ENCODE results near the gene KCNH6.

KCNH6 gene

DNA sequence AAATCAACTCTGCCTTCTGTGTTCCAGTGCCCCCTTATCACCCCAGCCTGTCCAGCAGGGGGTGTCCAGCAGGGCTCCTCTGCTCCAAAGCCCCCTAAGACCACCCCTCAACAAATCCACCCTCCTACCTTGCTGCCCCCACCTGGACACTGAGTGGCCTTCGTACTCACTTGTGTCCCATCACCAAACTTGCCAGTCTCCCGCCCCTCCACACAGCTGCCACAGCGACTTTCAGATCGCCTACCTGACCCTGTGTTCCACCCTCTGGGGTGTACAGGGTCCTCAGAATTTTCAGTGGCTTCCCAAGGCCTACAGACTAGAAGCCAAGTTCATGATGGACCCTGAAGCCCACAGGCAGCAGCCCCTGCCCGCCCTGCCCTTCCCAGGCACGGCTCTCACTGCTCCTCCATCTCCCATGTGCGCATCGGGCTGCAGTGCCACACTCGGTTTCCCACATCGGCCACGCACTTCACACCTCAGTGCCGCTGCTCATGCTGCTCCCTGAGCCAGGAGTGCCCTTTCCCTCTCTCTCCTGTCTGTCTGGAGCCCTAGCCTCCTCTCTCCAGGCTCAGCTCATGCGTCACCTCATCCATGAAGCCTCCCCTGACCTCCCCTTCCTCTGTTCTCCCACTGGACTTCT is 11.8 kb downstream of the KCNH6 start:
- DNase-seq (ENCODE audit: low spot score) = no peak

- DNase-seq (ENCODE audit: low spot score) = no peak
Measured at GRCh38 chr17:63535640-63536039, 12.5 kb downstream of the KCNH6 start.

DNA sequence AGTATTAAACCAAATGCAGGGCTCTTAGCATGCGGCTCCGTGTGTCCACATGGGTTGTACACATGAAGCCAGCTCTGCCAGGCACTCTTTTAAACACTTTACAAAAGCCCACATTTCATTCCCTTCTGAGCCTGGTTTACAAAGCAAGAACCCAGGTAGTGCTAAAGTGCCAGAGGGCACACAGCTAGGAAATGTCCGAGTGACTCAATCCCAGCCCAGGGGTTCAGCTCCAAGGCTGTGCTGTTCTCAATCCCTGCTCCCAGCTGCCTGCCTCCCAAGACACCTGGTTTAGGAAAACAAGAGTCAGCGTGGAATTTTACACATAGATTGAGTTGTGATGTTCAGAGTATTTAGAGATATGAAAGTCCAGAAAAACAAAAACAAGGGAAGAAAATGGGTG is 13.8 kb downstream of the KCNH6 start:
- DNase-seq (ENCODE audit: low spot score) = no peak

DNA sequence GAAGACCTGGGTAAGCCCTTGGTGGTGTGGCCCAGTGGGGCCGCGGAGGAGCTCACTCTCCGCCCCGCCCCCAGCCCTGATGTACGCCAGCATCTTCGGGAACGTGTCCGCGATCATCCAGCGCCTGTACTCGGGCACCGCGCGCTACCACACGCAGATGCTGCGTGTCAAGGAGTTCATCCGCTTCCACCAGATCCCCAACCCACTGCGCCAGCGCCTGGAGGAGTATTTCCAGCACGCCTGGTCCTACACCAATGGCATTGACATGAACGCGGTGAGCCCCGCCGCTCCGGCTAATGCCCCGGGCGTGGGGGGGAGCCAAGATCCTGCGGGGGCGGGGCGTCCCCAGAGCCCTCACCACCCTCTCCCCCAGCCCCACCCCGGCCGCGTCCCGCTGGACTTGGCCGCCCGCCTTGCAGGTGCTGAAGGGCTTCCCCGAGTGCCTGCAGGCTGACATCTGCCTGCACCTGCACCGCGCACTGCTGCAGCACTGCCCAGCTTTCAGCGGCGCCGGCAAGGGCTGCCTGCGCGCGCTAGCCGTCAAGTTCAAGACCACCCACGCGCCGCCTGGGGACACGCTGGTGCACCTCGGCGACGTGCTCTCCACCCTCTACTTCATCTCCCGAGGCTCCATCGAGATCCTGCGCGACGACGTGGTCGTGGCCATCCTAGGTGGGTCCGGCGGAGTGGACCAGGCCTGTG is 15.0 kb downstream of the KCNH6 start:
- no peak for DNase-seq (ENCODE audit: low spot score)

DNA sequence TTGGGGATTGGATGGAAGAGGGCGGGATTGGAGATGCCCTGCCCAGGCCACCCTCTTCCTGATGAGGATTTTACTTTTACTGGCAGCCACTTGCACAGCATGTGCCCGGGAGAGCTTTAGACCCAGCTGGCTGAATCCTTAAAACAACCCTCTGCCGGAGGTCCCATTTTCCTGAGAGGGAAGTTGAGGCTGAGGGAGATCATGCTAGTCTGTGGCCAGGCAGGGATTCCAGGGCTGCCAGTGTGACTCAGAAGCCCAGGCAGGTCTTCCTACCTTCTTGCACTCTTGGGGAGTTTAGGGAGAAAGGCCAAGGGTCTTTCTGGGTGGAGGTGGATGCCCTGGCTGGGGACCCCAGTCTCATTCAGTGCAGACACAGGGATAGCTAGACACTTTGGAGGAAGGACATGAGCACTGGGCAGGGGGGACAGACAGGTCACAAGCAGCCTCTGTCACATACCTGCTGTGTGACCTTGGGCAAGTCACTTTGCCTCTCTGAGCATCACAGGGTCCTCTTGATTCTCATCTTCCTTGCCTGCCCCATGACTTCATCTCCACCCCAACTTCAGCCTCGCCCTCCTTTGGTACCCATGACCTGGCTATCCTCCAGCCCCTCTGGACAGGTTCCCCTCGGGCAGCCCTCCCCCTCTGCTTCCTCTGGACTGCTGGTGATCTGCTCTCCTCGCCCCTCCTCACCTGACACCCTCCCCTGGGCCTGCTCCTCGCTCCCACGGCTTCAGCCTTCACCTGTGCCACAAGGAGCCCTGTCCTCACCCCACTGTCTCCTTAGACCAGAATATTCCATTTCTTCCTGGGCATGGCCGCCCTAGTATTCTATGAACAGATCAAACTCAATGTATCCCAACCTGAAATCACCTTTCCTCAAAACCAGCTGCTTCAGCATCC is 15.8 kb downstream of the KCNH6 start:
- DNase-seq (ENCODE audit: low spot score) = no peak

DNA sequence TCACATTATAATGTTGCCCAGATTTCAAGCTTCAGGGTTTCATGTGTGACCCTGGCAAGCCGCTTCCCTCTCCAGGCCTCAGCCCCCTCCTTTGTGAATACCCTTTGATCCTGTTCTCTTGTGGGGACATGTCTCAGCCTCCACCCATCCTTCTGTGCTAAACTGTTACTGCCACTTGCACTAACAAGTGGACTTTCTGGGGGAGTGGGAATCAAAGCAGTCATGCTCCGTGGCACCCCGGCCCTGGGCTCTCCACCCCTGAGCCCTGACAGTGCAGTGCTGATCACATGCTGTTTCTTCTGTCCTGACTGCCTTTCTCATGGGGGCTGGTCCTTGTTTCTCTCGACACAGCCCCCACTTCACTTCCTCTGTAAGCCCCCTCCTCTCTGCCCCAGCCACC is 17.4 kb downstream of the KCNH6 start:
- no peak for DNase-seq (ENCODE audit: low spot score)

GRCh38 chr17:63542218-63542545 is 19.0 kb downstream of the KCNH6 start:
- no peak for DNase-seq (ENCODE audit: low spot score)

DNA sequence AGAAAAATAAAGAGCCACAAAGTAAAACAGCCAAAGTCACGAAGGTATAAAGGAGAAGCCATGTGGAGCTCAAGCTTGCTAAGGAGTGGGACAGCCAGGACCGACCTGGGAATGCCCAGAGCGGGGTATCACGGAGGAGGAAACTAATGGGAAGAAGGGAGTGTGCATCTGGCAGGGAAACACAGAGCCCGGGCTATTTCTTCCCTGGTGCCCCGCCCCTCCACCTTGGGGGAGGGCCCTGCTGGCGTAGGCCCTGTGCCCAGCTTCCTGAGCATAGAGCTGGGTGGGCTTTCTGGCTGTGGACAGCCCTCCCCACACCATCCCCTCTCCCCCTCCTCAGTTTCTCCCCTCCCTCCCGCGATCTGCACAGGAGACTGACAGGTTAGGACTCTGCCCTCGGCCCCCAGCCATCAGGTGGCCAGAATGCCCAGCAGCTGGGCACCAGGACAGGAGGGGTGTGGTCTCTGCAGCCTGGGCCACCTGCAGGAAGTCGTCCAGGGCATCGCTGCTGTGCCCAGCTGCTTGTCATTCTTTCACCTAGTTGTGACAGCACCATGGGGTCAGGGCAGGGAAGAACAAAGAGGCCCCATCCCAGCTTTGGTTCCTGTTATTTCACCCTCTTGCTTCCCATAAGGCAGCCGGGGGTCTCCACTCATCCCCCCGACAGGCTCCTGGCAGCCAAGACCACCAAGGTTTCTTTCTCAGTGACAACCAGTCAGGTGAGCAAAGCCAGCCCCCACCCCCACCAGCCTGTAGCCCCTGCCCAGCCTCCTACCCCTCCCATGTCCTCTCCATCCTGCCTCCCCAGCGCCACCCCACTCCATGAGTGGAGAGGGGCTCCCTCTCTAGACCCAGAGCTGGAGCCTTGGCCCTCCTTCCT is 20.0 kb downstream of the KCNH6 start:
- DNase-seq (ENCODE audit: low spot score) = no peak

DNA sequence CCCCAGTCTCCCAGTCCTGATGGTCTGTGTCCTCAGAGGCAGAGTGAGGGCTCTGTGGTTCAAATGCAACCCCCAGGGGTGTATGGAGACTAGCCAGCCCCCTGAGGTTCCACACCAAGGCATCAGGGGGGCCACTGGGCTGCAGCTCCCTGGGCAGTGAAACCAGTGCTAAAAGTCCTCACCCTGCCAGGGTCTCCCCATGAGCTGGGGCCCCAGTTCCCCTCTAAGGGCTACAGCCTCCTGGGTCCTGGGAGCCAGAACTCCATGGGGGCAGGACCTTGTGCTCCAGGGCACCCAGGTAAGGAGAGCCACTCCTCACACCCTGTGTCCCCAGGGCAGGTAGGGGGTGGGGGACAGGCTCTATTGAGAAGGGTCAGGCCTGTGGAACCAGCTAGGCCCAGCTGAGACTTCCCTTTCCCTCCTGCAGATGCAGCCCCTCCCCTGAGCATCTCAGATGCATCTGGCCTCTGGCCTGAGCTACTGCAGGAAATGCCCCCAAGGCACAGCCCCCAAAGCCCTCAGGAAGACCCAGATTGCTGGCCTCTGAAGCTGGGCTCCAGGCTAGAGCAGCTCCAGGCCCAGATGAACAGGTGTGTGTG is 20.8 kb downstream of the KCNH6 start:
- DNase-seq (ENCODE audit: low spot score) = no peak

- no peak for DNase-seq (ENCODE audit: low spot score)
Measured at GRCh38 chr17:63544467-63545301, 21.5 kb downstream of the KCNH6 start.

DNA sequence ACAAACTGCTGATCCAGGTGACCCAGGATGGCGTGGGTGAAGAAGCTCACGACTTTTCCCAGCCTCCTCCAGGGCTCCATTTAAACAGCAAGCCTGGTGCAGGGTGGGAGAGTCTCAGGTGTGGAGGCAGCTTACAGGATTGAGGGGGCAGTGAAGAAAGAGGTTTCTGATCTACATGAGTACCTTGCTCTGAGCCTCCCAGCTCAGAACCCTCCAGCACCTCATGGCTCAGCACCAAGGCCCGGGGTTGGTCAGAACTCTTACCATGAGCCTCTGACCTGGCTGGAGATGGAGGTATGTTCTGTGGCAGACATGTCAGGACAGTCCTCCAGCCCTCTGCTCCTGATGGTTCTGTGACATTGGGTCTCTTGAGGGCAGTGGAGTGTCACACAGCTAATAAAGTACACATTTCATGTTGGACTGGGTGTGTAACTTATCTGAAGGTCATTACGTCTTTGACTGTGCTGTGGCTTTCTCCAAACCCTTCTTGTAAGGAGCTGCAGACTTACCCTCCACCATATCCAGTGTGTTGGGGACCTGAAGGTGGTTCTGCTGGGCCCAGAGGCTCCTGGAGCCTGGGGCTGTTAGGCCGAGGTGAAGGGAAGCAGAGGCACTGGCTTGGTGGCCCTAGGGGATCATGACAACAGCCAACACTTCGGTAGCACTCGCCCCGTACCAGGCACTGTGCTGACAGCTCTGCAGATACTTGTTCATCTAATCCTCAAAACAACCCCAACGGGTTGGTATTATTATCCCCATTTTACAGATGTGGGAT is 23.3 kb downstream of the KCNH6 start:
- DNase-seq (ENCODE audit: low spot score) = no peak

DNA sequence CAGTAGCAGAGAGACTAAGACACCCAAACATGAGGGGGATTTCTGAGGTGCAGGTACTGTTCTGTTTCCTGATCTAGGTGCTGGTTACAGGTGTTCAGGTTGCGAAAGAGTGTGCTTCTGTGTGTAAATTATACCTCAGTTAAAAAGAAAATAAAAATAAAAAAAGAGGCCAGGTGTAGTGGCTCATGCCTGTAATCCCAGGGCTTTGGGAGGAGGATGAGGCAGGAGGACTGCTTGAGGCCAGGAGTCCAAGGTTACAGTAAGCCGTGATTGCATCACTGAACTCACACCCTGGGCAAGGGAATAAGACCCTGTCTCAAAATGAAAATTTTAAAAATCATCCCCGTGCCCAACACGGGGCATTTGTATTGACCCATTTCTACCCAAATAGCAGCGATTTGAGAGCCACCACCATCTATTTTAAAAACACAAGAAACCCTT is 23.9 kb downstream of the KCNH6 start:
- no peak for DNase-seq (ENCODE audit: low spot score)

DNA sequence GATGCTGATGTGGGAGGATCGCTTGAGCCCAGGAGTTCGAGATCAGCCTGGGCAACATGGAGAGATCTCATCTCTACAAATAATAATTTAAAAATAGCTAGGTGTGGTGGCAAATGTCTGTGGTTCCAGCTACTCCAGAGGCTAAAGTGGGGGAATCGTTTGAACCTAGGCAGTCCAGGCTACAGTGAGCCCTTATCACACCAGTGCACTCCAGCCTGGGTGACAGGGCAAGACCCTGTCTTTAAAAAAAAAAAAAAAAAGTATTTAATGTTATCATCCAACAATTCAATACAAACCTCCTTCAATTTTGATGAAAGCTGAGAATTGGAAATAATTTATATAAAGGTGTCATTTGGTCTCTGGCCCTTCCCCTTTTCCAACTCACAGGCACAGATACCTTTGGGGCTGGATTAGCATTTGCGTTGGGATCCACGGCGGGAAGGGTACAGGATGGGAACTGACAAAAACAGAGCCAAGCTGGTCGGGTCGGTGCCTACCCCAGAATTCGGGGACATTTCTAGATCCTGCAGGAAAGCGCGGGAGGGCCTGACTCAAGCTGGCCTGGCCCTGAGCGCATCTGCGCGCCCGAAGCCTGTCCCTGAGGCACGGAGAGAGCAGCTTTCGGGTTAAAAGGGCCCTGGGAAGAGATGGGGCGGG is 26.3 kb downstream of the KCNH6 start:
- no peak for DNase-seq (ENCODE audit: low spot score)

DNA sequence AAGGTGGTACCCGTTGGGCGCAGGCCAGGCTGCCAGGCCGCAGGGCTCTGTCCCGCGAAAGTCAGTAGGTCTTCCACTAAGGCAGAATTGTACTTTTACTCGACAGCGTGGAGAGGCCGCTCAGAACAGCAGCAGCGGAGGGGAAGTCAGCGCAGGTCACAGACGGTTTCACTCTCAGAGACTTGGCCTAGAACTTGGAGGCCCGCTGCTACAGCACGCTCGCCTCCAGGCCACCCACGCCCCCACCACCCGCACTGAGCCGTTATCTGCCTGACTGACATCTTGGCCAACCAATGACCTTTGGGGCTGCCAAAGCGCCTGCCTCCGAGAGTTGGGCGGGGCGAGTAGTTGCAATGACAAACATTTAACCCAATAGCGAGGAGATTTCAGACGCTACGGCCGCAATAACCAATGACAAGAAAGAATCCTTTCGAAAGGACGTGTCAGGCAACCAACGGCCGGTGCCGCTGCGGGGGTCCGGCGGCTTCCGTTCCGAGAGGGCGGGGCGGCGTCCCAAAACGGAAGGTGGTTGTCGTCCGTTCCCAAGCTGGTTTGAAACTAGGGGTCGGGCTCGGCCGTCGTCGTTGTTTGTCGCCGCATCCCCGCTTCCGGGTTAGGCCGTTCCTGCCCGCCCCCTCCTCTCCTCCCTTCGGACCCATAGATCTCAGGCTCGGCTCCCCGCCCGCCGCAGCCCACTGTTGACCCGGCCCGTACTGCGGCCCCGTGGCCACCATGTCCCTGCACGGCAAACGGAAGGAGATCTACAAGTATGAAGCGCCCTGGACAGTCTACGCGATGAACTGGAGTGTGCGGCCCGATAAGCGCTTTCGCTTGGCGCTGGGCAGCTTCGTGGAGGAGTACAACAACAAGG is 27.0 kb downstream of the KCNH6 start, which contains the start of gene DCAF7:
Gene DCAF7 (plus strand): TSS at position 532 of the 871 bp plus-strand sequence. CDS start 201 bp downstream, at position 733.
- peak; percentile 100 for DNase-seq (ENCODE audit: low spot score)

- DNase-seq (ENCODE audit: low spot score) = peak; percentile 9
Measured at GRCh38 chr17:63550817-63551639, 27.9 kb downstream of the KCNH6 start.

- no peak for DNase-seq (ENCODE audit: low spot score)
Measured at GRCh38 chr17:63552211-63552610, 29.1 kb downstream of the KCNH6 start.

DNA sequence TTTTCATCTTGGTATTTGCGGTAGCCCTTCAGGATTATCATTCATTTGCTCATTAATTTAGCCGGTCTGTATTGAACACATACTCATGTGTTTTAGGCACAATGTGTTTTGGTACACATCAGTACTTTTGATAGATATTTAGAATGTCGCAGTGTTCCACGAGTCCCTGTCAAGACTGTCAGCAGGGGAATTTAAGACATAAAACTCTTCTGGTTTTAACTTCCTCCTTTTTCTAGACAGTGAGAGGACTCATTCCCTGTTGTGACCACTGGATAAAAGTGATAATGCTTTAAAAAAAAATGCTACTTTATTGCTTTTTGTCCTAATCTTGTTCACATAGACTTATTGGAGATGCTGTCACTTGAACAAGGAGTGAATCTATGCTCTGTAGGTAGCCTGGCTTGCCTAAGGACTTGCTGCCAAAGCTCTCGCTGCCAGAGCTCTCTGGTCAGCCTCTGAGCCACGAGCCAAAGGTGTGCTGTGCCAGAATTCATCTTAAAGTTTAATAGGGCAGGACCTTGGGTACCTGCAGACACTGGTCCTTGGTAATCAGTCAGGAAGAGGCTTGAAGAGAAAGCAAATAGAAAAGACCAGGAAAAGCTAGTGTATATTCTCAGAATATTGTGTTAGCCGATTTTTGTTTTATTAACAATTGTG is 32.5 kb downstream of the KCNH6 start:
- DNase-seq (ENCODE audit: low spot score) = no peak

Data from pons (tissue), 1 donor.